ENCODE results near the gene LHPP.

LHPP gene

DNA sequence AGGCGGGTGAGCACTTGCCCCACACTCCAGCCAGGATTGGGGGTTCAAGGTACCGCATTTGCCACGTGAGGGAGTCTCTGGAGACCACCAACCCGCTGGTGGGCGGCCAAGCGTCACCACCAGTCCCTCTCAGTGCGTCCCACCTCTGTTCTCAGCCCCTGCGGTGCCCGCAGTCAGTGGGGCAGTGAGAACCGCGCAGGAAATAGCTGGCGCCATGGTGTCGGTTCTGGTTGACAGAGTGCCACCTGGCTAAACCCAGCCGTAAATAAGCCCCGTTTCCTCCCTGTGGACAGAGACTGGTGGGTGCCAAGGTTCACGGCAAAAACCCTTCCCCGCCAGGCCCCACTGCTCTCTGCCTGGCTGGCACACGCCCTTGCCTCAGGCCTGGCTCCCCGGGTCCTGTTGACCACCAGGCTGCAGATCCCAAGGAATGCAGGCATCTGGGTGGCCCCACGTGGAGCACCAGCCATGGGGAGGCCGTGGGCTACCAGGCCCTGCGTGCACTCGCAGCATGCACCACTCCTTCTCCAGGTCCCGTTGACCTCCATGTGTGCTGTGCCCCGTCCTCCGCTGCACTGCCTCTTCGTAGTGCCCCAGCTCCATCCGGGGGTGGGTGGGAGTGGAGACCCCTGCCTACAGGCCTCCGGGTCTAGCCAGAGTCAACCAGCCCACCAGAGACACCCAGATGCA, 140.0 kb downstream of the LHPP start (continued):
- TF ChIP-seq PRDM4 (tag by site-specific recombination; IDR thresholded peaks at IDR 0.05), result no peak
- TF ChIP-seq PRDM1 (tag by site-specific recombination; IDR thresholded peaks at IDR 0.05), result no peak
- no peak for TF ChIP-seq MZF1 (tag by site-specific recombination; IDR thresholded peaks at IDR 0.05; ENCODE audit: borderline replicate concordance)

- ChIA-PET CTCF (no interaction called here), POLR2A (no interaction called here)
- no peak for TF ChIP-seq ZNF501 (tag by site-specific recombination; IDR thresholded peaks at IDR 0.05)
- H3K36me3 ChIP-seq (ENCODE audit: control insufficient read depth in 2 of 2, insufficient read depth in 1 of 2, low read length in 2 of 2), result no peaks in the 10 kb centered on the region
- H3K4me3 ChIP-seq (ENCODE audit: low read depth, low read length), result no peak overlapping the region
- no peaks in the 10 kb centered on the region for H3K9me3 ChIP-seq (ENCODE audit: control insufficient read depth, insufficient read depth, low read depth, low read length)
- H3K4me1 ChIP-seq (ENCODE audit: control insufficient read depth, insufficient read depth, low read length), result no peaks in the 10 kb centered on the region
- no peak overlapping the region for H3K27ac ChIP-seq (ENCODE audit: extremely low read depth, low read depth, low read length)
Observed at GRCh38 chr10:124602121-124602561, 140.5 kb downstream of the LHPP start.

DNA sequence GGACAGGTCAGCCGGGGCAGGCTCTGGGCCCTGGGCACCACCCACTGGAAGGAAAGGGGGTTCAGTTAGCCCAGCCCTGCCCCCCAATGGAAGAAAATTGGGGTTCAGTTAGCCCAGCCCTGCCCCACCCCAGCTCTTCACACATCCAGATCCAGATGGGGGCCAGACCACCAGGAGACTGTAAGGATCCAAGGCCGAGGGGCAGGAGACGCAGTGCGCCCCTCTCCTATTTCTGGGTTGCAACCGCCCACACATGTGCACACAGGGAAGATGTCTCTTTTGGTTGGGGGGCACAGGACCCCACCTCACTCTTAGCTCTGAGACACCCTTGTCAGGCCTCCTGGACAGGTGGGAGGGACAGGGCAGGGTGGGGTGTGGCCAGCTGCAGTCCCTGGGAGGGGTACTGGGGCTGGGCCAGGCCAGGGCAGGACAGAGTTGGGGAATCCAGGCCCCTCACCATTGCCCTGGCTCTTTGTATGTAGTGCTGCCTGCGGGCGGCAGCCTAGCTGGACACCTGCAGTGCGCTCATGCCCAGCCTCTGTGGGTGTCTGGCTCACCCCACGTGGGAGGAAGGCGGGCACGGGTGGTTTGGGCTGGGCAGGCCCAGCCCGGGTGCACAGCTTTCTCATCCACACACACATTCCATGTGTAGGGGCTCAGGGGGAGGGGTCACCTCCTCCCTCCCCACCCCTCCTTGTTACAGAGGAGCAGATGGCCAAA, 141.2 kb downstream of the LHPP start:
- Histone ChIP-seq H3K4me1 (ENCODE audit: control insufficient read depth, insufficient read depth, low read length) (no peaks in the 10 kb centered on the region), H3K36me3 (ENCODE audit: control insufficient read depth in 2 of 2, insufficient read depth in 1 of 2, low read length in 2 of 2) (no peaks in the 10 kb centered on the region), H3K27ac (ENCODE audit: extremely low read depth, low read depth, low read length) (no peak overlapping the region), H3K4me3 (ENCODE audit: low read depth, low read length) (no peak overlapping the region), H3K9me3 (ENCODE audit: control insufficient read depth, insufficient read depth, low read depth, low read length) (no peaks in the 10 kb centered on the region)
- TF ChIP-seq, protein P1, sequence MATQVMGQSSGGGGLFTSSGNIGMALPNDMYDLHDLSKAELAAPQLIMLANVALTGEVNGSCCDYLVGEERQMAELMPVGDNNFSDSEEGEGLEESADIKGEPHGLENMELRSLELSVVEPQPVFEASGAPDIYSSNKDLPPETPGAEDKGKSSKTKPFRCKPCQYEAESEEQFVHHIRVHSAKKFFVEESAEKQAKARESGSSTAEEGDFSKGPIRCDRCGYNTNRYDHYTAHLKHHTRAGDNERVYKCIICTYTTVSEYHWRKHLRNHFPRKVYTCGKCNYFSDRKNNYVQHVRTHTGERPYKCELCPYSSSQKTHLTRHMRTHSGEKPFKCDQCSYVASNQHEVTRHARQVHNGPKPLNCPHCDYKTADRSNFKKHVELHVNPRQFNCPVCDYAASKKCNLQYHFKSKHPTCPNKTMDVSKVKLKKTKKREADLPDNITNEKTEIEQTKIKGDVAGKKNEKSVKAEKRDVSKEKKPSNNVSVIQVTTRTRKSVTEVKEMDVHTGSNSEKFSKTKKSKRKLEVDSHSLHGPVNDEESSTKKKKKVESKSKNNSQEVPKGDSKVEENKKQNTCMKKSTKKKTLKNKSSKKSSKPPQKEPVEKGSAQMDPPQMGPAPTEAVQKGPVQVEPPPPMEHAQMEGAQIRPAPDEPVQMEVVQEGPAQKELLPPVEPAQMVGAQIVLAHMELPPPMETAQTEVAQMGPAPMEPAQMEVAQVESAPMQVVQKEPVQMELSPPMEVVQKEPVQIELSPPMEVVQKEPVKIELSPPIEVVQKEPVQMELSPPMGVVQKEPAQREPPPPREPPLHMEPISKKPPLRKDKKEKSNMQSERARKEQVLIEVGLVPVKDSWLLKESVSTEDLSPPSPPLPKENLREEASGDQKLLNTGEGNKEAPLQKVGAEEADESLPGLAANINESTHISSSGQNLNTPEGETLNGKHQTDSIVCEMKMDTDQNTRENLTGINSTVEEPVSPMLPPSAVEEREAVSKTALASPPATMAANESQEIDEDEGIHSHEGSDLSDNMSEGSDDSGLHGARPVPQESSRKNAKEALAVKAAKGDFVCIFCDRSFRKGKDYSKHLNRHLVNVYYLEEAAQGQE (tag by site-specific recombination; IDR thresholded peaks at IDR 0.05), result no peak
- TF ChIP-seq KLF1 (tag by site-specific recombination; IDR thresholded peaks at IDR 0.05) (peak; percentile 11; the same call in 1 of the 2 replicates), ZNF114 (tag by site-specific recombination; IDR thresholded peaks at IDR 0.05) (no peak), ZFHX2 (tag by site-specific recombination; conservative IDR thresholded peaks at IDR 0.05) (peak; percentile 55)
- ChIA-PET POLR2A (no interaction called here), CTCF (no interaction called here)

DNA sequence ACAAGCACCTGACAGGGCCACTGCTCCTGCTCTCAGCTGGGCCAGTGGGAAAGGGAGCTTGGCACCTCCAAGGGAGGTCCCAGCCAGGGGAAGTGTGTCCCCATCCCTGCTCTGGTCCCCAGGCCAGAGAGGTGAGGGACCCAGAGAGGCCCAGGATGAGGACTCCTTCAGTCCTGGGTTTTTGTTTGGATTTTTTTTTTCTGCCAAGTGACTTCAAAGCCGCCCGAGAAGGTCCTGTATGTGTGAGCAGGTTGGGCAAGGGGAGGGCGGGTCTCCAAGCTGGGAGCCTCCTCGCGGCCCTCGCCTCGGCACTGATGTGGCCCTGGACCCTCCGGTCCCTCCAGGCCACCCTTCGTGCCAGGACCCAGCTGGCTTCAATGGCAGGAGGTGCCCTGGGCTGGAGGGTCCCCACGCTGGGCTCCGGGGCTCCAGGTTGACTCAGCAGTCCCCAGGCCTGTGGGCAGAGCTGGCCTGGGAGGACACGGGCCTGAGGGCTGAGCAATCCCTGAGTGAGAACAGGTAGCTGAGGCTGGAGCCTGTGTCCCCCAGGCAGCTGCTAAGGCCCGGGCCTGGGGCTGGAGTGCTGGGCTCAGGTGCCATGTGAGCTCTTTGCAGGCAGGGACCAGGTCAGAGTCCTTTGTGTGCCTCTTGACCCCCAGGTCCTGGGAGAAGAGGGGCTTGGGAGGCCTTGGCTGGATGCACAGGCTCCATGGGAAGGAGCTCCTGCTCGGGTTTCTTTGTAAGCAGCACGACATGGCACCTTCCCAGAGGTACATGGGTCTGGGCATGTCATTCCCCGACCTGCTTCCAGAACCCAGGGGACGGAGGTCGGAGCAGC, 142.0 kb downstream of the LHPP start:
- CTCF ChIA-PET, result interaction anchor here (0.6 kb wide), 1 partner anchor 379 kb away, joined by 3 read pairs; no protein-coding TSS in a partner anchor

More for the DNA sequence above, 142.0 kb downstream of the LHPP start:
- H3K27ac ChIP-seq (ENCODE audit: extremely low read depth, low read depth, low read length), result no peak overlapping the region
- H3K4me1 ChIP-seq (ENCODE audit: control insufficient read depth, insufficient read depth, low read length), result no peaks in the 10 kb centered on the region
- H3K9me3 ChIP-seq (ENCODE audit: control insufficient read depth, insufficient read depth, low read depth, low read length), result no peaks in the 10 kb centered on the region
- no peaks in the 10 kb centered on the region for H3K36me3 ChIP-seq (ENCODE audit: control insufficient read depth in 2 of 2, insufficient read depth in 1 of 2, low read length in 2 of 2)
- TF ChIP-seq GFI1B (tag by site-specific recombination; IDR thresholded peaks at IDR 0.05), result no peak
- POLR2A ChIA-PET, result interaction anchor here (1.0 kb wide), 1 partner anchor 198 kb away, joined by 3 read pairs; the partner anchor contains the start of gene ABRAXAS2
- H3K4me3 ChIP-seq (ENCODE audit: low read depth, low read length), result no peak overlapping the region
